Esophagus squamous epithelium (tissue), 4 donors: ENCODE data around the gene SDHC.

Experiments
- POLR2A ChIP-seq, 4 donors: fragments of 450-650 bp; IDR thresholded peaks; one replicate each; pipeline ENCODE4 v1.6.1; 2017; ENCODE audit warnings: antibody characterized with exemption in 4 of 4, mild to moderate bottlenecking in 4 of 4, moderate library complexity in 3 of 4
- TF ChIP-seq, protein P1 (sequence below), 6 experiments: fragments of 450-650 bp in 4 of 6; fragments of 200-600 bp in 2 of 6; sonication (generic) in 2 of 6; IDR thresholded peaks; one replicate each; pipeline ENCODE4 v1.5.1; 2016 to 2019; ENCODE audit warnings: antibody characterized with exemption in 6 of 6, mild to moderate bottlenecking in 4 of 6, moderate library complexity in 4 of 6

GRCh38 chr1:161311595-161312181, 2.5 kb upstream of the SDHC start:
- TF ChIP-seq, protein P1, sequence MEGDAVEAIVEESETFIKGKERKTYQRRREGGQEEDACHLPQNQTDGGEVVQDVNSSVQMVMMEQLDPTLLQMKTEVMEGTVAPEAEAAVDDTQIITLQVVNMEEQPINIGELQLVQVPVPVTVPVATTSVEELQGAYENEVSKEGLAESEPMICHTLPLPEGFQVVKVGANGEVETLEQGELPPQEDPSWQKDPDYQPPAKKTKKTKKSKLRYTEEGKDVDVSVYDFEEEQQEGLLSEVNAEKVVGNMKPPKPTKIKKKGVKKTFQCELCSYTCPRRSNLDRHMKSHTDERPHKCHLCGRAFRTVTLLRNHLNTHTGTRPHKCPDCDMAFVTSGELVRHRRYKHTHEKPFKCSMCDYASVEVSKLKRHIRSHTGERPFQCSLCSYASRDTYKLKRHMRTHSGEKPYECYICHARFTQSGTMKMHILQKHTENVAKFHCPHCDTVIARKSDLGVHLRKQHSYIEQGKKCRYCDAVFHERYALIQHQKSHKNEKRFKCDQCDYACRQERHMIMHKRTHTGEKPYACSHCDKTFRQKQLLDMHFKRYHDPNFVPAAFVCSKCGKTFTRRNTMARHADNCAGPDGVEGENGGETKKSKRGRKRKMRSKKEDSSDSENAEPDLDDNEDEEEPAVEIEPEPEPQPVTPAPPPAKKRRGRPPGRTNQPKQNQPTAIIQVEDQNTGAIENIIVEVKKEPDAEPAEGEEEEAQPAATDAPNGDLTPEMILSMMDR (IDR thresholded peaks at IDR 0.05) = no peak
- TF ChIP-seq POLR2A (IDR thresholded peaks at IDR 0.05) = no peak
